DOHH2 (cell line): ENCODE measurements around the gene ARL6IP4.

ENCODE experiments used
- H3F3A ChIP-seq: fragments of 200-600 bp; sonication (generic), shearing (Covaris generic); 2 replicates; pipeline ENCODE4 v1.6.0; 2016; ENCODE audit warnings: antibody characterized with exemption, mild to moderate bottlenecking; ENCODE audit not compliant: control insufficient read depth, insufficient read depth
- H3K27ac ChIP-seq: fragments of 200-600 bp; sonication (generic); 2 replicates; pipeline ENCODE4 v1.5.1; 2014; ENCODE audit warnings: low read depth, mild to moderate bottlenecking, low read length, moderate library complexity
- H3K27me3 ChIP-seq: fragments of 200-600 bp; sonication (generic); 2 replicates; pipeline ENCODE4 v1.6.1; 2014; ENCODE audit warnings: mild to moderate bottlenecking, low read length, mixed read lengths; ENCODE audit not compliant: control insufficient read depth
- H3K36me3 ChIP-seq: fragments of 200-600 bp; sonication (generic); 2 replicates; pipeline ENCODE4 v1.6.1; 2014; ENCODE audit warnings: mild to moderate bottlenecking, low read length, moderate library complexity, mixed read lengths; ENCODE audit not compliant: control insufficient read depth
- H3K4me1 ChIP-seq: fragments of 200-600 bp; sonication (generic); 2 replicates; pipeline ENCODE4 v1.6.1; 2014; ENCODE audit warnings: mild to moderate bottlenecking, low read length, mixed read lengths; ENCODE audit not compliant: control insufficient read depth
- H3K4me2 ChIP-seq: fragments of 200-600 bp; sonication (generic); 2 replicates; pipeline ENCODE4 v1.6.0; 2014; ENCODE audit warnings: mild to moderate bottlenecking, low read length, moderate library complexity
- H3K4me3 ChIP-seq: fragments of 200-600 bp; sonication (generic); 2 replicates; pipeline ENCODE4 v1.5.1; 2014; ENCODE audit warnings: mild to moderate bottlenecking, low read length, mixed read lengths
- H3K79me2 ChIP-seq: fragments of 200-600 bp; sonication (generic); 2 replicates; pipeline ENCODE4 v1.6.1; 2014; ENCODE audit warnings: mild to moderate bottlenecking, low read length, mixed read lengths; ENCODE audit not compliant: control insufficient read depth
- H3K9me2 ChIP-seq: fragments of 200-600 bp; sonication (generic); replicated peaks from 2 replicates; pipeline ENCODE4 v1.6.1; 2014; ENCODE audit warnings: mild to moderate bottlenecking, low read length, mixed read lengths; ENCODE audit not compliant: control insufficient read depth
- H3K9me3 ChIP-seq: fragments of 200-600 bp; sonication (generic); 2 replicates; pipeline ENCODE4 v1.6.1; 2014; ENCODE audit warnings: antibody characterized with exemption, low read length, mixed read lengths; ENCODE audit not compliant: control insufficient read depth, insufficient read depth
- H4K20me1 ChIP-seq: fragments of 200-600 bp; sonication (generic); 2 replicates; pipeline ENCODE4 v1.6.0; 2014; ENCODE audit warnings: low read depth, mild to moderate bottlenecking, antibody characterized with exemption, low read length, moderate library complexity; ENCODE audit not compliant: control insufficient read depth, insufficient read depth
- EZH2phosphoT487 ChIP-seq: fragments of 200-600 bp; sonication (generic); IDR thresholded peaks from 2 replicates; pipeline ENCODE4 v1.6.1; 2017; ENCODE audit warnings: borderline replicate concordance, mild to moderate bottlenecking, antibody characterized with exemption, low read length, moderate library complexity, mixed read lengths
- TF ChIP-seq, protein P1 (sequence below): fragments of 200-600 bp; sonication (generic); IDR thresholded peaks from one replicate; pipeline ENCODE4 v1.5.1; 2014; ENCODE audit warnings: antibody characterized with exemption, mild to moderate bottlenecking, low read depth, low read length; ENCODE audit not compliant: poor library complexity, severe bottlenecking

Gene ARL6IP4

DNA sequence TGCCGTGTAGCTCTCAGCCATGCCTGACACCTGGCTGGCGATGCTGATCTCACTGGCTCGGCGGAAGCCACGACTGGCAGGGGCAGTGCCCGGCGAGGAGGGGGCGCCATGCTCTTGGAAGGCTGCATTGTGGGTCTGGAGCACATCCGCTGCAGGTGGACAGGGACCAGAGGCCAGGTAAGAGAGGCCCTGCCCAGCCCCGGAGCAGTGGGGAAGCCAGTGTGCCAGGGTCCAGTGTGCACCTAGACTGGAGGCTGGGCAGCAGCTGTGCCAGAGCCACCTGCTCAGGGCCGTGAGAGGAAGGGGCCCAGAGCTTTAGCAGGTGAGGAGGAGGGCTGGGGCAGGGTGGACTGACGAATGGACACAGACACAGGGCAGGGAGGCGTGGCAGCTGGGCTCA is 10.1 kb downstream of the ARL6IP4 start:
- H3K4me1 ChIP-seq = no peaks in the 10 kb centered on the region
- TF ChIP-seq EZH2phosphoT487 = no peak
- TF ChIP-seq, protein P1, sequence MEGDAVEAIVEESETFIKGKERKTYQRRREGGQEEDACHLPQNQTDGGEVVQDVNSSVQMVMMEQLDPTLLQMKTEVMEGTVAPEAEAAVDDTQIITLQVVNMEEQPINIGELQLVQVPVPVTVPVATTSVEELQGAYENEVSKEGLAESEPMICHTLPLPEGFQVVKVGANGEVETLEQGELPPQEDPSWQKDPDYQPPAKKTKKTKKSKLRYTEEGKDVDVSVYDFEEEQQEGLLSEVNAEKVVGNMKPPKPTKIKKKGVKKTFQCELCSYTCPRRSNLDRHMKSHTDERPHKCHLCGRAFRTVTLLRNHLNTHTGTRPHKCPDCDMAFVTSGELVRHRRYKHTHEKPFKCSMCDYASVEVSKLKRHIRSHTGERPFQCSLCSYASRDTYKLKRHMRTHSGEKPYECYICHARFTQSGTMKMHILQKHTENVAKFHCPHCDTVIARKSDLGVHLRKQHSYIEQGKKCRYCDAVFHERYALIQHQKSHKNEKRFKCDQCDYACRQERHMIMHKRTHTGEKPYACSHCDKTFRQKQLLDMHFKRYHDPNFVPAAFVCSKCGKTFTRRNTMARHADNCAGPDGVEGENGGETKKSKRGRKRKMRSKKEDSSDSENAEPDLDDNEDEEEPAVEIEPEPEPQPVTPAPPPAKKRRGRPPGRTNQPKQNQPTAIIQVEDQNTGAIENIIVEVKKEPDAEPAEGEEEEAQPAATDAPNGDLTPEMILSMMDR = no peak
- H3F3A ChIP-seq = no peaks in the 10 kb centered on the region
- no peak overlapping the region for H3K4me3 ChIP-seq
- no peaks in the 10 kb centered on the region for H3K9me3 ChIP-seq
- no peak overlapping the region for H3K4me2 ChIP-seq
- no peaks in the 10 kb centered on the region for H3K79me2 ChIP-seq
- H3K27me3 ChIP-seq = no peaks in the 10 kb centered on the region
- no peaks in the 10 kb centered on the region for H4K20me1 ChIP-seq
- H3K27ac ChIP-seq = no peak overlapping the region
- no peaks in the 10 kb centered on the region for H3K36me3 ChIP-seq
- no peaks in the 10 kb centered on the region for H3K9me2 ChIP-seq

DNA sequence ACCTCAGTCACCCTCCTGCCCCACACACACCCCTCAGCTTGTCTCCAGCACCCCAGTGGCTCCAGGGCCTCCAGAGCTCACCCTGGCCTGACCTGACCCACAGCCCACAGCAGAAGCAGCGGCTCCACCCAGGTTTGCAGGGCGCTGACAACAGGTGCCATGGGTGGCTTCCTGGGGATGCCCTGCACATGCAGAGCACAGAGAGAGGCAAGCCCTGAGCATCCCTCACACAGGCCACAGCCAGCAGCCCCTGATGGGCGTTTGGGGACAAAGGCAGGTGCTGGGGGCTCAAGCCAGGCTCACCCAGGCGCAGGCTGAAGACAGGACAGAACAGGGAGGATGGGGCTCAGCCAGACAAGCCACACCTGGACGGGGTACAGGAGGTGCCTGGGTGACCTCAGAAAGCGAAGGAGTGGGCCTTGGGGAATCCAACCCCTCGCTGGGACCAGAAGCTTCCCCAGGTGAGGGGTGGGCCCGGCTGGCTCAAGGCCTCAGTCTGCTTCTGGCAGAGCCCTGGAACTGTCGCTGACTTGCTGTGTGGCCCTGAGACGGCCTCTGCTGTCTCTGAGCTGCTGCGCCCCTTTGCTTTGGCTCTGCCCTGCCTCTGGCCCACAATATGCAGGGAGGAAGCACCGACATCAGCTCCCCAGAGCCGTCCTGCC is 10.6 kb downstream of the ARL6IP4 start:
- no peaks in the 10 kb centered on the region for H3K27me3 ChIP-seq
- H3K36me3 ChIP-seq = no peaks in the 10 kb centered on the region
- TF ChIP-seq EZH2phosphoT487 = no peak
- TF ChIP-seq, protein P1 = no peak
- no peak overlapping the region for H3K27ac ChIP-seq
- H3K4me1 ChIP-seq = no peaks in the 10 kb centered on the region
- H3K9me3 ChIP-seq = no peaks in the 10 kb centered on the region
- H3K79me2 ChIP-seq = no peaks in the 10 kb centered on the region
- no peak overlapping the region for H3K4me3 ChIP-seq
- no peaks in the 10 kb centered on the region for H3F3A ChIP-seq
- H3K9me2 ChIP-seq = no peaks in the 10 kb centered on the region
- H3K4me2 ChIP-seq = no peak overlapping the region
- no peaks in the 10 kb centered on the region for H4K20me1 ChIP-seq

DNA sequence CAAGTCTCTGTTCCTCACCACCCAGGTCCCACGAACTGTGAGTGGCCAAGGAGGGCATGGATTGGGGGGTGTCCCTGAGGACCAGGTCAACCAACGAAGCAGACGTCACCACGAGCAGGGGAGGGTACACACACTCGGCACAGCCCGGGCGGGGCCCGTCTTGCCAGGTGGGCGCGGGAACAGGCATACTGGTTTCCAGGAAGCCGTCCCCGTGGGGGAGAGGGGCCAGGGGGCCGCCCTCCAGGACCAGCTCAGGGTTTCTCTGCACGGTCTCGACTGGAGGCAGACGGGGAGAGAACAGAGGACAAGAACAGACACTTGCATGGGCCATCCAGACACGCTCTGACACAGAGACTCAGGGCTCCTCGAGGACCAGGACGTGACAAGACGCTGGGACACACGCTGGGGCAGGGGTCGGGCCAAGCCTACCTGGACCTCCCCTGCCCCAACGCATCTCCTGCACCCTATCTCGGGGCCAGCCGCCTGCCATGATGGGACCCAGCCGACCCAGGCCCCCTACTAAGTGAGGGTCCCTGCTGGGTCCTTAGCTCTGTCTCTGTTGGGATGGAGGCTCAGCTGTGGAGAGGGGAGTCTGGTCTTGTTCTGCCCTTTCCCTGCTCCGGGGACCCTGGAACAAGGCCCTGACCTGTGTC is 11.3 kb downstream of the ARL6IP4 start:
- Histone ChIP-seq H4K20me1 (no peaks in the 10 kb centered on the region), H3K4me1 (no peaks in the 10 kb centered on the region), H3K79me2 (no peaks in the 10 kb centered on the region), H3K4me2 (no peak overlapping the region), H3K9me2 (no peaks in the 10 kb centered on the region), H3K4me3 (no peak overlapping the region), H3K36me3 (no peaks in the 10 kb centered on the region), H3F3A (no peaks in the 10 kb centered on the region), H3K27ac (no peak overlapping the region), H3K27me3 (no peaks in the 10 kb centered on the region), H3K9me3 (no peaks in the 10 kb centered on the region)
- TF ChIP-seq, protein P1 = no peak
- no peak for TF ChIP-seq EZH2phosphoT487
